Fibroblast of lung (primary cell): ENCODE measurements around the gene KRTAP5-3. TPM values are rescaled to one million over a fixed set of nuclear protein-coding genes. Genes with fewer than 3 reads are reported as not detected.
"Not testable (repeated sequence)": the region's sequence is repeated elsewhere in the genome, so short reads cannot be mapped to it uniquely, and the experiment has no call there.

Experiments used
- DNase-seq, 2 donors: peaks; one replicate each; pipeline versions ENCODE4 v3.0.0 to v3.0.0-alpha.2; 2010; ENCODE audit warnings: low read depth in 2 of 2
- H2AFZ ChIP-seq: 2 replicates; pipeline ENCODE4 v1.5.1; 2012; ENCODE audit warnings: low read length, control low read depth, inconsistent platforms
- H3K27ac ChIP-seq: 2 replicates; pipeline ENCODE4 v1.5.1; 2011; ENCODE audit warnings: low read length, control low read depth; ENCODE audit not compliant: insufficient read depth
- H3K27me3 ChIP-seq: 2 replicates; pipeline ENCODE4 v1.5.1; 2011; ENCODE audit warnings: mild to moderate bottlenecking, low read length; ENCODE audit not compliant: control insufficient read depth, insufficient read depth
- H3K36me3 ChIP-seq: 2 replicates; pipeline ENCODE4 v1.5.1; 2011; ENCODE audit warnings: low read length; ENCODE audit not compliant: control insufficient read depth, insufficient read depth
- H3K4me1 ChIP-seq: 2 replicates; pipeline ENCODE4 v1.5.1; 2011; ENCODE audit warnings: low read length; ENCODE audit not compliant: control insufficient read depth, insufficient read depth; ENCODE audit errors: extremely low read depth
- H3K4me2 ChIP-seq: 2 replicates; pipeline ENCODE4 v1.5.1; 2011; ENCODE audit warnings: low read length, control low read depth; ENCODE audit not compliant: insufficient read depth; ENCODE audit errors: extremely low read depth
- H3K4me3 ChIP-seq, 4 experiments: fragments of 200-600 bp in 1 of 4; sonication (generic) in 1 of 4; replicated peaks in 1 of 4; 2 replicates each; pipeline ENCODE4 v1.5.1; 2011 to 2016; ENCODE audit warnings: low read length in 4 of 4, low read depth in 3 of 4, mild to moderate bottlenecking in 3 of 4, control low read depth in 2 of 4, inconsistent platforms in 1 of 4, mixed read lengths in 1 of 4; ENCODE audit not compliant: insufficient read depth in 1 of 4; ENCODE audit errors: control extremely low read depth in 1 of 4
- H3K79me2 ChIP-seq: 2 replicates; pipeline ENCODE4 v1.5.1; 2012; ENCODE audit warnings: mild to moderate bottlenecking, low read length, inconsistent platforms; ENCODE audit not compliant: control insufficient read depth, insufficient read depth
- H3K9ac ChIP-seq: 2 replicates; pipeline ENCODE4 v1.5.1; 2011; ENCODE audit warnings: mild to moderate bottlenecking, low read length, control low read depth; ENCODE audit not compliant: insufficient read depth
- H3K9me3 ChIP-seq: 2 replicates; pipeline ENCODE4 v1.5.1; 2012; ENCODE audit warnings: low read depth, low read length; ENCODE audit not compliant: control insufficient read depth, insufficient read depth
- H4K20me1 ChIP-seq: 2 replicates; pipeline ENCODE4 v1.5.1; 2011; ENCODE audit warnings: low read length; ENCODE audit not compliant: control insufficient read depth, insufficient read depth; ENCODE audit errors: extremely low read depth
- EZH2 ChIP-seq: IDR thresholded peaks from 2 replicates; pipeline ENCODE4 v1.5.1; 2012; ENCODE audit warnings: low read length, control low read depth, mild to moderate bottlenecking; ENCODE audit errors: missing control alignments
- polyA plus RNA-seq, 2 donors: library from polyadenylated mRNA; depleted of rRNA in 1 of 2; stranded (reverse) in 1 of 2; unstranded in 1 of 2; fragments of >200 nt; gene quantifications; 2 replicates each; pipeline ENCODE4 v1.2.1, GENCODE V29; 2011 to 2012; ENCODE audit warnings: missing spikeins in 1 of 2
- total RNA-seq: library from RNA; depleted of rRNA; stranded (reverse); fragments of >200 nt; gene quantifications from 2 replicates; pipeline ENCODE4 v1.2.1, GENCODE V29; 2014
- TF ChIP-seq, protein P1 (sequence below), 2 donors: IDR thresholded peaks in 1 of 2; conservative IDR thresholded peaks in 1 of 2; 1 replicate in 1 of 2; 2 replicates in 1 of 2; pipeline ENCODE4 v1.5.1; 2011 to 2012; ENCODE audit warnings: low read length in 2 of 2, control low read depth in 1 of 2, inconsistent platforms in 1 of 2, low read depth in 1 of 2, mild to moderate bottlenecking in 1 of 2

KRTAP5-3 gene
- total and polyA plus RNA-seq, 2 donors (not counting 1 experiment from before 2014, with no cell fraction given), result not detected

DNA sequence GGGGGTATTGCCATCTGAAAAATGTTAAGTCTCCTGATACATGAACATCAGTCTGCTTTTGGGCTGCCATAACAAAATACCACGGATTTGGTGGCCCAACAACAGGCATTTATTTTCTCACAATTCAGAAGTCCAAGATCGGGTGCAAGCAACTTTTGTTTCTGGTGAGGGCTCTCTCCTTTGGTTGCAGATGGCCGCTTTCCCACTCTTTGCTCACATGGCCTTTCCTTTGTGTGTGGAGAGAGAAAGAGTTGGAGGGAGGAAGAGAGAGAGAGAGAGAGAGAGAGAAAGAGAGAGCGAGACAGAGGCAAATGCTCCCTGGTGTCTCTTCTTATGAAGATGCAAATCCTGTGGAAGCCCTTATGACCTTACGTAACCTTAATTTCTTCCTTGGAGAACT lies 7.6 kb downstream of the KRTAP5-3 start:
- Histone ChIP-seq H3K27ac (no peak overlapping the region), H2AFZ (no peak overlapping the region), H3K4me1 (no peaks in the 10 kb centered on the region), H3K4me3 (no peak overlapping the region), H3K9ac (no peak overlapping the region), H4K20me1 (no peaks in the 10 kb centered on the region), H3K36me3 (no peaks in the 10 kb centered on the region), H3K9me3 (no peaks in the 10 kb centered on the region), H3K79me2 (no peaks in the 10 kb centered on the region), H3K4me2 (no peak overlapping the region), H3K27me3 (peaks cover 3% of the 10 kb centered on the region)
- TF ChIP-seq, protein P1, sequence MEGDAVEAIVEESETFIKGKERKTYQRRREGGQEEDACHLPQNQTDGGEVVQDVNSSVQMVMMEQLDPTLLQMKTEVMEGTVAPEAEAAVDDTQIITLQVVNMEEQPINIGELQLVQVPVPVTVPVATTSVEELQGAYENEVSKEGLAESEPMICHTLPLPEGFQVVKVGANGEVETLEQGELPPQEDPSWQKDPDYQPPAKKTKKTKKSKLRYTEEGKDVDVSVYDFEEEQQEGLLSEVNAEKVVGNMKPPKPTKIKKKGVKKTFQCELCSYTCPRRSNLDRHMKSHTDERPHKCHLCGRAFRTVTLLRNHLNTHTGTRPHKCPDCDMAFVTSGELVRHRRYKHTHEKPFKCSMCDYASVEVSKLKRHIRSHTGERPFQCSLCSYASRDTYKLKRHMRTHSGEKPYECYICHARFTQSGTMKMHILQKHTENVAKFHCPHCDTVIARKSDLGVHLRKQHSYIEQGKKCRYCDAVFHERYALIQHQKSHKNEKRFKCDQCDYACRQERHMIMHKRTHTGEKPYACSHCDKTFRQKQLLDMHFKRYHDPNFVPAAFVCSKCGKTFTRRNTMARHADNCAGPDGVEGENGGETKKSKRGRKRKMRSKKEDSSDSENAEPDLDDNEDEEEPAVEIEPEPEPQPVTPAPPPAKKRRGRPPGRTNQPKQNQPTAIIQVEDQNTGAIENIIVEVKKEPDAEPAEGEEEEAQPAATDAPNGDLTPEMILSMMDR (conservative IDR thresholded peaks at IDR 0.05 in 1 of 2, IDR thresholded peaks at IDR 0.05 in 1 of 2; ENCODE audit: low read depth in 1 of 2, low read length in 2 of 2), result no peak
- TF ChIP-seq EZH2, result no peak
- DNase-seq, result no peak

DNA sequence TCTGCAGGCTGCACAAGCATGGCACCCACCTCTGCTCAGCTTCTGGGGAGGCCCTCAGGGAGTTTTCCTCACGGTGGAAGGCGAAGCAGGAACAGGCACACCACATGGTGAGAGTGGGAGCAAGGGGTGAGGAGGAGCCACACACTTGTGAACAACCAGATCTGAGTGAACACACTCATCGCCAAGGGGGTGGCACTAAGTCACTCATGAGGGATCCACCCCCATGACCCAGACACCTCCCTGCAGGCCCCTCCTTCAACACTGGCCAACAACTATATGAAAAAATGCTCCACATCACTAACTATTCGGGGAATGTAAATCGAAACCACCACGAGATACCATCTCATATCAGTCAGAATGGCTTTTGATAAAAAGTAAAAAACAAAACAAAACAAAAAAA lies 9.4 kb downstream of the KRTAP5-3 start:
- no peaks in the 10 kb centered on the region for H4K20me1 ChIP-seq
- H3K9me3 ChIP-seq, result no peaks in the 10 kb centered on the region
- no peak overlapping the region for H3K27ac ChIP-seq
- no peak for DNase-seq
- H3K9ac ChIP-seq, result no peak overlapping the region
- no peak for TF ChIP-seq EZH2
- TF ChIP-seq, protein P1 (conservative IDR thresholded peaks at IDR 0.05 in 1 of 2, IDR thresholded peaks at IDR 0.05 in 1 of 2; ENCODE audit: low read depth in 1 of 2, low read length in 2 of 2), result no peak
- no peaks in the 10 kb centered on the region for H3K79me2 ChIP-seq
- H3K36me3 ChIP-seq, result no peaks in the 10 kb centered on the region
- H3K4me2 ChIP-seq, result no peak overlapping the region
- H3K27me3 ChIP-seq, result peaks cover 3% of the 10 kb centered on the region
- no peak overlapping the region for H3K4me3 ChIP-seq
- H3K4me1 ChIP-seq, result no peaks in the 10 kb centered on the region
- no peak overlapping the region for H2AFZ ChIP-seq

DNA sequence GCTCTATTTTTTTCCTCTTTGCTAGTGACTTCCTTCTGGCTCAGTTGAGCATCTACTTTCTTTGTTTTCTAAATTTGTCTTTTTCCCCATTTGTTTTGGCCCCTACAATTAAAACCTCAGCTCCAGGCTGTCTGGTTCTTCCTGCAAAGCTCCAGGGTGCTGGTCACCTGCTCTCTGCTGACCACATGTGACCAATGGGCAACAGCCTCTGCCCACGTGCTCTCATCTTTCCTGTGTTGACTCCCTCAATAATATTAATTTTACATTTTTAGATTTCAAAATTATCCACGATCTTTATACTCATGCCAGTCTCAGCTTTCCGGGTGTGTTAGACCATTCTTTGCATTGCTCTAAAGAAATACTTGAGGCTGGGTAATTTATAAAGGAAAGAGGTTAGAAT lies 9.9 kb downstream of the KRTAP5-3 start:
- not testable (repeated sequence) for H3K79me2 ChIP-seq, H3K36me3 ChIP-seq, H3K27ac ChIP-seq, H3K27me3 ChIP-seq, H3K4me2 ChIP-seq, H2AFZ ChIP-seq, H3K9ac ChIP-seq, H3K4me3 ChIP-seq, H4K20me1 ChIP-seq, H3K4me1 ChIP-seq, H3K9me3 ChIP-seq, DNase-seq
